Endothelial cell of umbilical vein (primary cell): ENCODE measurements around the gene MAP2K1. TPM values are rescaled to one million over a fixed set of nuclear protein-coding genes. Genes with fewer than 3 reads are reported as not detected.

Experiments used
- BruUV-seq: library from RNA; stranded (reverse); fragments of 400-500 nt; replicated peaks from 2 replicates; lab custom pipeline; 2021; lab: Mats Ljungman, UMichigan
- CTCF ChIA-PET: fragments of 300-600, 350-600 bp; sonication (Branson Sonifier 250); formaldehyde crosslinking; loops from one replicate; lab custom pipeline; 2021; ENCODE audit warnings: antibody characterized with exemption, inconsistent platforms; lab: Charles Lee
- POLR2A ChIA-PET: fragments of 300-600, 350-600 bp; sonication (Branson Sonifier 250); formaldehyde crosslinking; loops from one replicate; lab custom pipeline; 2021; ENCODE audit warnings: antibody characterized with exemption, inconsistent platforms; lab: Charles Lee
- DNase-seq: peaks from one replicate; pipeline ENCODE4 v3.0.0-alpha.2; 2011; ENCODE audit warnings: low read depth, low spot score
- FAIRE-seq: peaks from 2 replicates; lab custom pipeline; 2011; peaks lifted over from hg19 to GRCh38; lab: Jason Lieb, UNC
- H2AFZ ChIP-seq: 2 replicates; pipeline ENCODE4 v1.6.0; 2012; ENCODE audit warnings: low read depth, low read length, control low read depth, inconsistent platforms
- H3K27ac ChIP-seq: 2 replicates; pipeline ENCODE4 v1.5.1; 2011; ENCODE audit warnings: low read depth, mild to moderate bottlenecking, control low read depth, low read length, moderate library complexity; ENCODE audit not compliant: insufficient read depth
- H3K27me3 ChIP-seq, 2 experiments: 2 replicates each; pipeline versions ENCODE4 v1.6.0 to v1.6.1; 2011; ENCODE audit warnings: low read length in 2 of 2, mixed read lengths in 1 of 2; ENCODE audit not compliant: control insufficient read depth in 2 of 2, insufficient read depth in 2 of 2
- H3K36me3 ChIP-seq, 2 experiments: 2 replicates in 1 of 2; 3 replicates in 1 of 2; pipeline ENCODE4 v1.5.1; 2011; ENCODE audit warnings: low read length in 2 of 2, mild to moderate bottlenecking in 1 of 2, moderate library complexity in 1 of 2; ENCODE audit not compliant: control insufficient read depth in 2 of 2, insufficient read depth in 2 of 2; ENCODE audit errors: extremely low read depth in 1 of 2
- H3K4me1 ChIP-seq: 3 replicates; pipeline ENCODE4 v1.5.1; 2011; ENCODE audit warnings: mild to moderate bottlenecking, low read length; ENCODE audit not compliant: control insufficient read depth, insufficient read depth; ENCODE audit errors: extremely low read depth
- H3K4me2 ChIP-seq: 2 replicates; pipeline ENCODE4 v1.6.1; 2011; ENCODE audit warnings: low read length, control low read depth, mixed read lengths; ENCODE audit not compliant: insufficient read depth
- H3K4me3 ChIP-seq, 3 experiments: fragments of 200-600 bp in 1 of 3; sonication (generic), shearing (Covaris generic) in 1 of 3; replicated peaks in 1 of 3; 2 replicates each; pipeline ENCODE4 v1.5.1; 2011 to 2016; ENCODE audit warnings: control low read depth in 3 of 3, low read length in 3 of 3, mild to moderate bottlenecking in 2 of 3, inconsistent platforms in 1 of 3, low read depth in 1 of 3, moderate library complexity in 1 of 3; ENCODE audit not compliant: insufficient read depth in 1 of 3
- H3K79me2 ChIP-seq: 2 replicates; pipeline ENCODE4 v1.6.0; 2012; ENCODE audit warnings: low read length, inconsistent platforms; ENCODE audit not compliant: control insufficient read depth, insufficient read depth
- H3K9ac ChIP-seq: replicated peaks from 2 replicates; pipeline ENCODE3; 2011; ENCODE audit warnings: low read length, control low read depth; ENCODE audit not compliant: insufficient read depth; ENCODE audit errors: extremely low read depth
- H3K9me1 ChIP-seq: replicated peaks from 3 replicates; pipeline ENCODE4 v1.6.0; 2011; ENCODE audit warnings: mild to moderate bottlenecking, low read length; ENCODE audit not compliant: control insufficient read depth, insufficient read depth; ENCODE audit errors: extremely low read depth
- H3K9me3 ChIP-seq: replicated peaks from 2 replicates; pipeline ENCODE4 v1.5.1; 2012; ENCODE audit warnings: low read length, inconsistent platforms; ENCODE audit not compliant: control insufficient read depth, insufficient read depth
- H4K20me1 ChIP-seq: replicated peaks from 2 replicates; pipeline ENCODE3; 2011; ENCODE audit warnings: mild to moderate bottlenecking, low read length; ENCODE audit not compliant: control insufficient read depth, insufficient read depth; ENCODE audit errors: extremely low read depth
- CTCF ChIP-seq, 2 donors: IDR thresholded peaks; 1 replicate in 1 of 2; 2 replicates in 1 of 2; pipeline ENCODE4 v1.5.1; 2011; ENCODE audit warnings: low read length in 2 of 2, mild to moderate bottlenecking in 2 of 2, moderate library complexity in 2 of 2, control low read depth in 1 of 2, inconsistent platforms in 1 of 2, low read depth in 1 of 2; ENCODE audit not compliant: insufficient read depth in 1 of 2; ENCODE audit errors: extremely low read depth in 1 of 2
- EZH2 ChIP-seq: IDR thresholded peaks from 2 replicates; pipeline ENCODE4 v1.6.1; 2012; ENCODE audit warnings: borderline replicate concordance, low read depth, mild to moderate bottlenecking, moderate library complexity, low read length, inconsistent platforms; ENCODE audit not compliant: severe bottlenecking
- FOS ChIP-seq: IDR thresholded peaks from 2 replicates; pipeline ENCODE4 v1.6.1; 2011; ENCODE audit warnings: mild to moderate bottlenecking, low read length, moderate library complexity, borderline replicate concordance; ENCODE audit not compliant: insufficient read depth
- GATA2 ChIP-seq: IDR thresholded peaks from 2 replicates; pipeline ENCODE4 v1.7.0; 2011; ENCODE audit warnings: low read depth, mild to moderate bottlenecking, moderate library complexity, mixed read lengths, low read length; ENCODE audit not compliant: insufficient read length, insufficient read depth
- JUN ChIP-seq: IDR thresholded peaks from 2 replicates; pipeline ENCODE4 v1.6.1; 2011; ENCODE audit warnings: borderline replicate concordance, low read depth; ENCODE audit not compliant: insufficient read length, insufficient read depth
- MAX ChIP-seq: IDR thresholded peaks from 2 replicates; pipeline ENCODE4 v1.6.1; 2011; ENCODE audit not compliant: insufficient read depth, insufficient read length
- MYC ChIP-seq: IDR thresholded peaks from one replicate; pipeline ENCODE4 v1.6.1; 2011; ENCODE audit warnings: mild to moderate bottlenecking, low read depth, low read length
- POLR2A ChIP-seq: IDR thresholded peaks from 2 replicates; pipeline ENCODE4 v1.6.1; 2012; ENCODE audit warnings: low read depth, mild to moderate bottlenecking, control low read depth, low read length
- POLR2AphosphoS5 ChIP-seq: IDR thresholded peaks from 2 replicates; pipeline ENCODE4 v1.6.1; 2012; ENCODE audit warnings: low read depth, mild to moderate bottlenecking, control low read depth, low read length, moderate library complexity; ENCODE audit not compliant: insufficient read depth
- dilution Hi-C: fragments of 300-500 bp; cut with MboI; formaldehyde crosslinking; loops from one replicate; pipeline ENCODE4 v1.15.0; 2019; ENCODE audit warnings: low sequenced_read_pairs; ENCODE audit not compliant: extremely low pct_ligation_motif_present
- intact Hi-C: fragments of 100-400 bp; cut with micrococcal nuclease; formaldehyde crosslinking; loops from one replicate; pipeline ENCODE4 v1.10.0; 2022
- polyA plus RNA-seq, 4 experiments: library from polyadenylated mRNA; depleted of rRNA in 3 of 4; stranded (reverse) in 3 of 4; unstranded in 1 of 4; fragments of >200 nt; gene quantifications; 2 replicates each; pipeline versions ENCODE4 v1.2.1 to v1.2.3, GENCODE V29; 2011 to 2012; ENCODE audit warnings: missing spikeins in 1 of 4
- total RNA-seq: library from RNA; stranded (reverse); gene quantifications from 2 replicates; pipeline ENCODE4 v1.2.3, GENCODE V29; 2021

The MAP2K1 gene
- total and polyA plus RNA-seq, 2 donors (not counting 3 experiments of a cell fraction or from before 2014, with no cell fraction given), result 30.9 to 45.1 TPM

GRCh38 chr15:66374179-66374578 is 12.5 kb upstream of the MAP2K1 start:
- TF ChIP-seq POLR2AphosphoS5, result no peak
- no peak for TF ChIP-seq MAX
- no peak for TF ChIP-seq FOS
- no peak for TF ChIP-seq POLR2A
- no peak for TF ChIP-seq JUN
- no peak for TF ChIP-seq EZH2
- TF ChIP-seq GATA2, result no peak
- no peak for TF ChIP-seq CTCF (IDR thresholded peaks at IDR 0.05; ENCODE audit: extremely low read depth in 1 of 2, insufficient read depth in 1 of 2, low read depth in 1 of 2, low read length in 2 of 2)
- no peak for TF ChIP-seq MYC

More at GRCh38 chr15:66374179-66374578, 12.5 kb upstream of the MAP2K1 start:
- no peak overlapping the region for H2AFZ ChIP-seq
- H3K36me3 ChIP-seq, result no peaks in the 10 kb centered on the region
- no peak for DNase-seq
- no peak for FAIRE-seq
- H3K79me2 ChIP-seq, result no peaks in the 10 kb centered on the region
- intact Hi-C loops (no loop called here), dilution Hi-C loops (no loop called here)
- no peak overlapping the region for H3K4me2 ChIP-seq
- POLR2A ChIA-PET, result no interaction called here
- H3K4me3 ChIP-seq, result no peak overlapping the region
- H3K9ac ChIP-seq, result no peak overlapping the region
- H3K9me3 ChIP-seq, result no peaks in the 10 kb centered on the region
- no peak overlapping the region for H3K27ac ChIP-seq
- no peaks in the 10 kb centered on the region for H3K27me3 ChIP-seq
- no TSS peak for BruUV-seq
- H3K9me1 ChIP-seq, result no peaks in the 10 kb centered on the region
- H4K20me1 ChIP-seq, result no peaks in the 10 kb centered on the region
- CTCF ChIA-PET, result interaction anchor here (2.0 kb wide), 1 partner anchor 12 kb away, joined by 5 read pairs; the partner anchor contains the start of gene MAP2K1
- H3K4me1 ChIP-seq, result peaks cover 15% of the 10 kb centered on the region
